Left cardiac atrium (tissue), 4 donors: ENCODE results near the gene CCNY. TPM values are rescaled to one million over a fixed set of nuclear protein-coding genes. Genes with fewer than 3 reads are reported as not detected.
A peak's percentile ranks its signal among the peaks of the same experiment; 100 is the strongest.

ENCODE experiments used
- ATAC-seq, 2 donors: fragments of 200-7000 bp; cut with Tn5 transposase; one replicate each; pipeline ENCODE4 v1.9.1; 2020; ENCODE audit warnings: mild to moderate bottlenecking in 2 of 2, moderate library complexity in 2 of 2
- DNase-seq: peaks from one replicate; pipeline ENCODE4 v3.0.0-alpha.2; 2020
- intact Hi-C, 2 donors: fragments of 100-400 bp; cut with DNase I; formaldehyde crosslinking; loops; one replicate each; pipeline versions ENCODE4 v1.14.1 to v1.15.1; 2022 to 2023
- total RNA-seq, 2 donors: library from RNA; stranded (reverse); fragmentation: NEBNext Ultra II Directional; extraction: Animal tissue kit (Norgen Biotek cat#: 25700); gene quantifications; one replicate each; pipeline ENCODE4 v1.2.1, GENCODE V29; 2021
- donor health status: DM: no; HTN: yes; CAD: no.
- donor health status: DM: no; HTN: yes; CAD: no; lungs with severe emphysema.
- donor health status: DM: yes; HTN: yes; CAD: no.
- donor health status: Dilated cardiomyopathy.

CCNY gene
- total RNA-seq, 2 donors from 2014 or later: 59.3 to 76.5 TPM

- intact Hi-C loops: loop anchor here in 1 of 2 donors (10.0 kb wide), 1 partner anchor 373 kb away; no protein-coding TSS in a partner anchor
- ATAC-seq: peak; percentile 27 to 60
- peak; percentile 33 for DNase-seq
These were observed 271.4 kb downstream of the CCNY start for GRCh38 chr10:35607475-35608327.

GRCh38 chr10:35608328-35608672 lies 272.0 kb downstream of the CCNY start:
- ATAC-seq: peak; percentile 11 to 23
- DNase-seq: no peak
- intact Hi-C loops: loop anchor here in 1 of 2 donors (10.0 kb wide), 1 partner anchor 373 kb away; no protein-coding TSS in a partner anchor

- intact Hi-C loops: no loop called here
- no peak for ATAC-seq
- no peak for DNase-seq
These were observed 275.4 kb downstream of the CCNY start for GRCh38 chr10:35611750-35612149.

- DNase-seq (no peak), ATAC-seq (no peak)
- intact Hi-C loops: no loop called here
These were observed 276.2 kb downstream of the CCNY start for GRCh38 chr10:35612385-35613106.

- ATAC-seq: no peak
- intact Hi-C loops: no loop called here
- no peak for DNase-seq
These were observed 276.8 kb downstream of the CCNY start for GRCh38 chr10:35613107-35613440.

GRCh38 chr10:35613597-35614226 lies 277.4 kb downstream of the CCNY start:
- intact Hi-C loops: no loop called here
- DNase-seq (no peak), ATAC-seq (no peak)

GRCh38 chr10:35614312-35614711 lies 278.0 kb downstream of the CCNY start:
- intact Hi-C loops: no loop called here
- no peak for DNase-seq
- ATAC-seq: no peak

Other genes with a start within 250 kb of the CCNY start
- gene CUL2, start 246.2 kb upstream of the CCNY start, total RNA-seq: 10 to 100 TPM; 26.4 to 30.1 TPM
- 10 to 100 TPM; 41.0 to 41.4 TPM for gene CREM, start 209.7 kb upstream of the CCNY start, total RNA-seq